SK-N-MC (cell line): ENCODE results near the gene AUTS2.
A peak's percentile ranks its signal among the peaks of the same experiment; 100 is the strongest.

Experiments
- DNase-seq: peaks from one replicate; pipeline ENCODE4 v3.0.0-alpha.2; 2011; ENCODE audit warnings: low read depth, low spot score
- H3K27ac ChIP-seq: fragments of 200-600 bp; sonication (generic); 2 replicates; pipeline ENCODE4 v1.5.1; 2016; ENCODE audit warnings: mixed run types
- H3K36me3 ChIP-seq: fragments of 200-600 bp; sonication (generic); 2 replicates; pipeline ENCODE4 v1.6.1; 2017; ENCODE audit warnings: antibody characterized with exemption, low read length, mixed read lengths; ENCODE audit not compliant: insufficient read depth
- H3K4me3 ChIP-seq: fragments of 200-600 bp; sonication (generic); 2 replicates; pipeline ENCODE4 v1.5.1; 2016
- H3K9ac ChIP-seq: fragments of 200-600 bp; sonication (generic); 2 replicates; pipeline ENCODE4 v1.8.0; 2017; ENCODE audit warnings: mixed run types, mixed read lengths; ENCODE audit not compliant: insufficient read length
- H3K9me3 ChIP-seq: fragments of 200-600 bp; sonication (generic); 2 replicates; pipeline ENCODE4 v1.6.1; 2017; ENCODE audit warnings: low read depth, mild to moderate bottlenecking, antibody characterized with exemption, low read length, moderate library complexity, mixed read lengths
- EZH2 ChIP-seq: fragments of 200-600 bp; sonication (generic); IDR thresholded peaks from one replicate; pipeline ENCODE4 v1.6.1; 2017; ENCODE audit warnings: antibody characterized with exemption
- FOXP2 ChIP-seq: optimal IDR thresholded peaks from 2 replicates; pipeline ENCODE3; 2011; ENCODE audit warnings: mild to moderate bottlenecking, moderate library complexity; ENCODE audit not compliant: insufficient read depth; ENCODE audit errors: extremely low read length, control extremely low read depth
- POLR2AphosphoS5 ChIP-seq: IDR thresholded peaks from 2 replicates; pipeline ENCODE4 v1.6.1; 2012; ENCODE audit warnings: mild to moderate bottlenecking, low read depth, low read length, borderline replicate concordance

AUTS2 gene

GRCh38 chr7:70574970-70575799 is 976.9 kb downstream of the AUTS2 start:
- no peak overlapping the region for H3K27ac ChIP-seq
- DNase-seq = no peak
- no peaks in the 10 kb centered on the region for H3K36me3 ChIP-seq
- no peak overlapping the region for H3K4me3 ChIP-seq
- H3K9me3 ChIP-seq = no peaks in the 10 kb centered on the region
- H3K9ac ChIP-seq = no peak overlapping the region
- TF ChIP-seq FOXP2 (no peak), EZH2 (no peak), POLR2AphosphoS5 (no peak)

DNA sequence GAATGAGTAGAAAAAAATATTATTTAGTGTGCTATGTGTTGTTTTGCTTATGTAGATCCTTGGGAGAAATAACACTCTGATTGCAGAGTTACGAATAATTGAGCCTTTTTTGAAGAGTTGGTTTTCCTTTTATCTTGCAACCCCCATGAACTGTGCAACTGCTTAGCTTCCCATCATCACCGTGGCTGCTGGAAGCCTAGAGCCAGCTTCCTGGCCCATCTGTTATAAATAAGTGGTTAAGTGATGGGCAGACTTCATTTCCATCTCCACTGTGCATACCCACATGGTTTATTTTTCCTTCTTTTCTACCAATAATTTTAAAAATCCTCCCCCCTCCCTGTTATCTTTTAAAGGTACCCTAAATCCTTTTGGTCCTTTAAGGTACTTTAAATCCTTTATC is 978.8 kb downstream of the AUTS2 start:
- no peak overlapping the region for H3K27ac ChIP-seq
- no peak for TF ChIP-seq EZH2
- TF ChIP-seq POLR2AphosphoS5 = no peak
- TF ChIP-seq FOXP2 = no peak

DNA sequence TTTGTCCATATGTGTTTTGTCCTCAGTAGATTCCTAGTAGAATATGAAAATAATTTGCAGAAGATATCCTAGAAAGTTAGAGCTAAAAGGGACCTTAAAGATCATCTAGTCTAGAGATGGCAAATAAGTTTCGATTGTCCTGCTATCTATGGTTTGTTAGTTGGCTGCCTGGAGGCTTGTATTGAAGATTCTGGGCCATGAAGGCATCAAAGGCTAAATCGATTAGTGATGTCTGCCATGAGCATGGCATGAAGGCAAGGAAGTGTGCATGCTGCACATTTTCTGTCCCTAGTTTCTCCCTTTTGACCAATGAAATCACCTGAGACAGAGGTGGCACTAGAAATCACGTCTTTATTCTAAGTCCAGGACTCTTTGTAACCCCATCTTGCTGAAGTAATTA is 979.9 kb downstream of the AUTS2 start:
- no peak for DNase-seq
- no peak overlapping the region for H3K27ac ChIP-seq
- no peak overlapping the region for H3K4me3 ChIP-seq
- TF ChIP-seq POLR2AphosphoS5 (no peak), FOXP2 (no peak), EZH2 (no peak)
- H3K9ac ChIP-seq = no peak overlapping the region
- H3K9me3 ChIP-seq = no peaks in the 10 kb centered on the region
- no peaks in the 10 kb centered on the region for H3K36me3 ChIP-seq

More for the DNA sequence above, 978.8 kb downstream of the AUTS2 start:
- Histone ChIP-seq H3K36me3 (no peaks in the 10 kb centered on the region), H3K9me3 (no peaks in the 10 kb centered on the region), H3K9ac (no peak overlapping the region), H3K4me3 (no peak overlapping the region)
- no peak for DNase-seq

DNA sequence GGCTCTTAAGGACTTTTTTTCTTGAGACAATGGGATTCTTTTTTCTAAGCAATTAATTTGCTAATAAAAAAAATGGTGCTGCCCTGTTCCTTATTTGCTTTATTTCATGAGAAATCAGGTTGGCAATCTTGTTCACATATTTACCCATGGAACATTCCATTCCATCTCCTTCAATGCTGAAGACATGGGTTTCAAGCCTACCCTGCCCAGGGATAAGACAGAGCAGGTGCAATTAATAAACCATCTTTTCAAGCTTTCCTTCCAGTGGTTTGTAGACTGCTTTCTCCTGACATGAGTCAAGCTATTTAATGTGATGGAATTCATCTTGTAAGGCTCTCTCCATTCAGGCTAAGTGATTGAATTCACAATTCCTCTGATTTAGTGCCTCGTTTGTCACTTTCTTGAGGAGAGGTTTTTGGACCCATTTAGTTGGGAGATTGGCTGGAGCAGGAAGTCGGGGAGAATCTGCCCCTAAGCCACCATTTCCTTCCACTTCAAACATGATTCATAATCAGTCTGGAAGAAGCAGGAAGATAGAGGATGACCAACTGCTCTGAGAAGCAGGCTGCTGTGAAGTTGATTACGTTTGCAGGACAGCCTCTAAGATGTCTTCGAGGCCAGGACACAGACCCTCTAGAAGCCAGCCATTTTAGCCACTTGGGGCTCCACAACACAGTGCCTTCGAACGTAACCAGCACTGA is 981.3 kb downstream of the AUTS2 start:
- Histone ChIP-seq H3K36me3 (no peaks in the 10 kb centered on the region), H3K27ac (no peak overlapping the region), H3K4me3 (no peak overlapping the region), H3K9me3 (no peaks in the 10 kb centered on the region), H3K9ac (no peak overlapping the region)
- no peak for TF ChIP-seq FOXP2
- no peak for TF ChIP-seq EZH2
- TF ChIP-seq POLR2AphosphoS5 = no peak
- no peak for DNase-seq

- TF ChIP-seq POLR2AphosphoS5 (no peak), EZH2 (no peak), FOXP2 (no peak)
- no peak overlapping the region for H3K27ac ChIP-seq
- H3K9ac ChIP-seq = no peak overlapping the region
- DNase-seq = no peak
- no peaks in the 10 kb centered on the region for H3K9me3 ChIP-seq
- H3K36me3 ChIP-seq = no peaks in the 10 kb centered on the region
- no peak overlapping the region for H3K4me3 ChIP-seq
Observed at GRCh38 chr7:70580161-70580560, 981.9 kb downstream of the AUTS2 start.

GRCh38 chr7:70582927-70583895 is 984.9 kb downstream of the AUTS2 start:
- no peak for TF ChIP-seq FOXP2
- no peak for TF ChIP-seq POLR2AphosphoS5

GRCh38 chr7:70583965-70584883 is 985.9 kb downstream of the AUTS2 start:
- no peak for DNase-seq
- Histone ChIP-seq H3K27ac (no peak overlapping the region; the same call in 1 of the 2 replicates), H3K36me3 (no peaks in the 10 kb centered on the region), H3K9me3 (no peaks in the 10 kb centered on the region), H3K9ac (peak overlapping the region; percentile 26), H3K4me3 (peak overlapping the region; percentile 15; the same call in 1 of the 2 replicates)
- TF ChIP-seq EZH2 (no peak), FOXP2 (no peak), POLR2AphosphoS5 (no peak)

More at GRCh38 chr7:70582927-70583895, 984.9 kb downstream of the AUTS2 start:
- peak overlapping the region; percentile 22; the same call in 1 of the 2 replicates for H3K27ac ChIP-seq
- H3K36me3 ChIP-seq = no peaks in the 10 kb centered on the region
- H3K4me3 ChIP-seq = peak overlapping the region; percentile 15; the same call in 1 of the 2 replicates
- H3K9me3 ChIP-seq = no peaks in the 10 kb centered on the region
- peak overlapping the region; percentile 26 for H3K9ac ChIP-seq
- no peak for DNase-seq
